Stimulated activated CD4-positive, alpha-beta T cell treated with anti-CD3 and anti-CD28 coated beads, Interleukin-12 subunit alpha, Interleukin-12 subunit beta, amount 100 ng/mL, for 4 hours (primary cell): Measurements from ENCODE around the gene SHBG.
A peak's percentile ranks its signal among the peaks of the same experiment; 100 is the strongest.
"Not testable (repeated sequence)": the region's sequence is repeated elsewhere in the genome, so short reads cannot be mapped to it uniquely, and the experiment has no call there.

Experiments used
- DNase-seq: peaks from one replicate; pipeline ENCODE4 v3.0.0-alpha.2; 2020

The SHBG gene, protein sequence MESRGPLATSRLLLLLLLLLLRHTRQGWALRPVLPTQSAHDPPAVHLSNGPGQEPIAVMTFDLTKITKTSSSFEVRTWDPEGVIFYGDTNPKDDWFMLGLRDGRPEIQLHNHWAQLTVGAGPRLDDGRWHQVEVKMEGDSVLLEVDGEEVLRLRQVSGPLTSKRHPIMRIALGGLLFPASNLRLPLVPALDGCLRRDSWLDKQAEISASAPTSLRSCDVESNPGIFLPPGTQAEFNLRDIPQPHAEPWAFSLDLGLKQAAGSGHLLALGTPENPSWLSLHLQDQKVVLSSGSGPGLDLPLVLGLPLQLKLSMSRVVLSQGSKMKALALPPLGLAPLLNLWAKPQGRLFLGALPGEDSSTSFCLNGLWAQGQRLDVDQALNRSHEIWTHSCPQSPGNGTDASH

DNA sequence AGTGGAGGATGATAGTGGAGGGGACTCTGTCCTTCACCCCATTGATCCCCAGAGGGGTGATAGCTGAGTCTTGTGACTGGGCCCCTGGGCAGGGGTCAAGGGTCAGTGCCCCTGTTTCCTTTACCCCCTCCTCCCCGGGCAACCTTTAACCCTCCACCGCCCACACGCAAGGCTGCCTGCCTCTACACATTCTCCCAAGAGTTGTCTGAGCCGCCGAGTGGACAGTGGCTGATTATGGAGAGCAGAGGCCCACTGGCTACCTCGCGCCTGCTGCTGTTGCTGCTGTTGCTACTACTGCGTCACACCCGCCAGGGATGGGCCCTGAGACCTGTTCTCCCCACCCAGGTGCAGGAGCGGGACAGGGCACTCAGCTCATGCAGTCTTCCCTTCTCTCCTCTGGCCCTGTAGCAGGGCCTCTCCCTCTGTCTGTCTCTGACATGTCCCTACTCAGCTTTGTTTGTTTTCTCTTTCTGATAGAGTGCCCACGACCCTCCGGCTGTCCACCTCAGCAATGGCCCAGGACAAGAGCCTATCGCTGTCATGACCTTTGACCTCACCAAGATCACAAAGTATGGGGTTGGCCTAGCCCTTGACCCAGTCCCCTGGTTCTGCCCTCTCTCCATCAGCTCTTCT, at the start of gene SHBG:
Gene SHBG, plus strand, starts transcription at position 197 of the 633 bp plus-strand sequence. Its CDS starts 38 bp downstream, at position 235.
- DNase-seq = no peak

DNA sequence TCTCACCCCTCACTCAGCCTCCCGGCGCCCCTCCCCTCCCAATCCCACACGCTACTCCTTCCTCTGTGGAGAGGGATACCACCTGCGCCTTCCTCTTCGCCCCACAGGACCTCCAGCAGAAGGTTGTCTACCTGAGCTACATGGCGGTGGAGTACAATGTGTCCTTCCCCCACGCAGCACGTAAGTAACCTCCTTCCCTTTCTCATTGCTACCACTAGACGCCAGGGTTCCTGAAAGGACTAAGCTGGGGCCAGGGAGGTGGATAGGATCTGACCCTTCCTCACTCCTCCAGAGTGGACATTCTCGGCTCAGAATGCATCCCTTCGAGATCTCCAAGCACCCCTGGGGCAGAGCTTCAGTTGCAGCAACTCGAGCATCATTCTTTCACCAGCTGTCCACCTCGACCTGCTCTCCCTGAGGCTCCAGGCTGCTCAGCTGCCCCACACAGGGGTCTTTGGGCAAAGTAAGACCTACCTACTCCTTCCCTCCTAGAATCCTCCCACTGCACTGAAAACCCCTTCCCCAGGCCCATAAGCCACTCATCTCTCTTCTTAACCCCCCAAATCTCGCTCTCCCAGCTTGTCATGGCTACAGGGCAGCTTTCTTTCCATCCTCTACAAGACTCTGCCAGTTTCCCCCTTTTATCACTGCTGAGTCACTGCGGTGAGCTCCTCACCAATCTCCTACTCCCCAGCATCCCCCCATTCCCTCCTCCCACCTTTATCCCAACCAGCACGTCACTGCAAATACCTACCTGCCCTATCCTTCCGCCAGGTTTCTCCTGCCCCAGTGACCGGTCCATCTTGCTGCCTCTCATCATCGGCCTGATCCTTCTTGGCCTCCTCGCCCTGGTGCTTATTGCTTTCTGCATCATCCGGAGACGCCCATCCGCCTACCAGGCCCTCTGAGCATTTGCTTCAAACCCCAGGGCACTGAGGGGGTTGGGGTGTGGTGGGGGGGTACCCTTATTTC, 49.0 kb upstream of the SHBG start:
- DNase-seq = no peak

DNA sequence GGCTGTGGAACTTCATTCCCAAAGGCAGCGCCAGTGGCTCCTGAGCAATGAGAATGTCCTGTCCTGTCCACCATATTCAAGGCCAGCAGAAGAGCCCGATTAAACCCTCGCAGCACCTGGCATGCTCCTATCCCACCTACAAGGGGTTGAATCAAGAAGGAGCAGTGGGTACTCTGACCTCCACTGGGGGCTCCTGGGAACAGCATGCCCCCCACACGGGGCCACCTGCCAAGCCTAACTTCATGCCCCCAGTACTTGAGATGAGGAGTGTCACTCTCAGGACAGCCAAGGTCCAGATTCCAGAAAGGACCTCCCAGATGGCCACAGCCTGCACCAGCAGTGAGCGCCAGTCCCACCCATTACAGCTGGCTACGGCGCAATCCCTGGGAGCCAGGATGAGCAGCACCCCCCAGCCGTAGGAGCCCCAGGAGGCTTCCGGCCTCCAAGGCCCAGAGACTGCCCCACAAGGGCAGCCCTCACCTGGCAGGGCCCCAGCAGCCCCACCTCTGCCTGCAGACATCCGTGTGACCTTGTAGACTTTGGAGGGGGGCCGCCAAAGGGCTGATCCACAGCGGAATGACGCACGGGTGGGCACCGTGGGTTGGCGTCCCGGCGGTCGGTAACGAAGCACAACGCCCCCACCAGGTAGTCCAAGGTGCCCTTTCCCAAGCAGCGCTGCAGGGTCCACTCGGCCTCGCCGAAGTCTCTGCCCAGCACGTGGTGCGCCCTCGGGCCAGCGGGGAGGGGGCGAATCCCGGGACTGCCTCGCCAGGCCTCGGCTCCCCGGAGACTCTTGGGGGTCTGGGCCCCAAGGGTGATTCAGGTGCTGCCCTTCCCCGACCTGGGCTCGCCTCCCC, 47.3 kb upstream of the SHBG start:
- no peak for DNase-seq

DNA sequence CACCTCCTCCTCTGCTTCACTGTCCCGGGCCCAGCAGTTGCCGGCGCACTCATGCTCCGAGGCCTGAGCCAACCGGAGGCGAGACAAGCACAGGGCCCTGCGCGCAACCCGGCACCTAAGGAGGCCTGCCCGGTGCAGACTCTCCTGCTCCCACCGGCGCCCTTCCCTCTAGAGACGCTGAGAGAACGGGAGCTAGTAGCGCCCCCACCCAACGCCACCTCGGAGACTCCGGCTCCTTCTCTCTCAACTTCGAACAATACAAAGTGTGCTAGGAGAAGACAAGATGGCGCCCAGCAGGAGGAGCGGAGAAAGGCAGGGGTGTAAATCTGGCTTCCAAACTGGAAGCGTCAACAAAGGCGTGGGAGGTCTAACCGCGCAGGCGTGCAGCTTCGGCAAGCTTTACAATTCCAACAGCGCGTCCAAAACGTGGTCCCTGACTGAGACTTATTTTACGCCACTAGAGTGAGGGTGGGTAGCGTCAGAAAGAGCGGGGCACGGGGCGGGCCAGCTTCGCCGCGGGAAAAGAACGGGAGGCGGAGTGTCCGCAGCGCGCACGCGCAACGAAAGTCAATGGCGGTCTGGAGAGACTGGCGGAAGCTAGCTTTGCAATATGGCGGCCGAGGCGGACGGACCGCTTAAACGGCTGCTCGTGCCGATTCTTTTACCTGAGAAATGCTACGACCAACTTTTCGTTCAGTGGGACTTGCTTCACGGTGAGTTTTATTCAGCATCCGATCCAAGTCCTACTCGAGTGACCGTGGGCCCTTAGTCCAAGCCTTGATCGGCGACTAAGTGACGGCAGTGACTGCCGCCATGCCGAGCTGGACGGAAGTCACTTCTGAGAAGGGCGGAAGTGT, 46.5 kb upstream of the SHBG start, which contains the start of gene MPDU1:
Gene MPDU1, plus strand, starts transcription at position 600 of the 857 bp plus-strand sequence. Its CDS starts 11 bp downstream, at position 611.
- peak; percentile 93 for DNase-seq

DNA sequence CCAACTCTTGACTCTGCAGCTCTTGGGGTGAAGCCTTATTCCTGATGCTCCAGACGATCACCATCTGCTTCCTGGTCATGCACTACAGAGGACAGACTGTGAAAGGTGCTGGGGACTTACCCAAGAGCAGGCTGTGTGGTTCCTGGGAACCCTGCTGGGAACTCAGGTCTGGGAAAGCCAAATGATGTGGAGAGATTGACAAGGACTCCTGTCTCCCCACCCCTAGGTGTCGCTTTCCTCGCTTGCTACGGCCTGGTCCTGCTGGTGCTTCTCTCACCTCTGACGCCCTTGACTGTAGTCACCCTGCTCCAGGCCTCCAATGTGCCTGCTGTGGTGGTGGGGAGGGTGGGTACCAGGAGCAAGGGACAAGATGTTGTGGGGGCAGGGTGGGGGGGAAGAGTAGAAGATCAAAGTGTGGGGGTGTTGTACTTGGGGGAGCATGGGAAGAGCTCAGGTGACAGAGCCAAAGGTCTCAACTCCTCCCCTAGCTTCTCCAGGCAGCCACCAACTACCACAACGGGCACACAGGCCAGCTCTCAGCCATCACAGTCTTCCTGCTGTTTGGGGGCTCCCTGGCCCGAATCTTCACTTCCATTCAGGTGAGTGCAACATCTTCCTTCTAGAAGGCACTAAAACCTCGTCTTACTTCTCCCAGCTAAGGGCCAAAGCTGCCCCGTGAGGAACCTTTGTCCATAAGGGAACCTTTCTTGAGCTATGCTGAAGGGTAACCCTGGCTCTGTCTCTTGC, 43.1 kb upstream of the SHBG start:
- no peak for DNase-seq

DNA sequence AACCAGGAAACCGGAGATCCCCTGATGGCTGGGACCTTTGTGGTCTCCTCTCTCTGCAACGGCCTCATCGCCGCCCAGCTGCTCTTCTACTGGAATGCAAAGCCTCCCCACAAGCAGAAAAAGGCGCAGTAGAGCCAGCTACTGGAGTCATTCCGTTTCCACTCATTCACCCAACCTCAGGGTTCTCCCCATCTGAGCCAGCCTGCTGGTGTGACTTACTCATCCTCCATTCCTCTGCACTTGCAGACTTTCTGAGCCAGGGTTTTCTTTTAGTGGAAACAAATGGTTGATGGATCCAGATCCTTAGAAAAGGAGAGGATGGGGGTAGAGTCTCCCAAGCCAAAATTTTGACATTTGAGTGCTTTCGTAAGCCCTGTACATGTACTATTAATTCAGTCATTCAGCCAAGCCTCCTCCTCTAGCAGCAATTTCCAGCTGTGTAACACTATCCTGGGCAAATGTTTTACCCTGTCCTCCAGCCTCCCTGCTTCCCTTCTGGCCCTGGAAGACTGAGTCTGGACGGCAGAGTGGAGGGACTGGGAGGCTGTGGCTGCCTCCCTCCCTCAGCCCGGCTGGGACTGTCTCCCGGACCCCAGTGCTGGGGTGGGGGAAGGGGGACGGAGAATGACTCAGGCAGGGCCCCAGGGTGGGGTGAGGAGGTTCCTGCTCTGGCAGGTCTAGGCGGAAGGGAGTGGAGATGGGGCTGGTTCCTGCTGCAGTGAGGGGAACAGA, 42.3 kb upstream of the SHBG start:
- DNase-seq = no peak

DNA sequence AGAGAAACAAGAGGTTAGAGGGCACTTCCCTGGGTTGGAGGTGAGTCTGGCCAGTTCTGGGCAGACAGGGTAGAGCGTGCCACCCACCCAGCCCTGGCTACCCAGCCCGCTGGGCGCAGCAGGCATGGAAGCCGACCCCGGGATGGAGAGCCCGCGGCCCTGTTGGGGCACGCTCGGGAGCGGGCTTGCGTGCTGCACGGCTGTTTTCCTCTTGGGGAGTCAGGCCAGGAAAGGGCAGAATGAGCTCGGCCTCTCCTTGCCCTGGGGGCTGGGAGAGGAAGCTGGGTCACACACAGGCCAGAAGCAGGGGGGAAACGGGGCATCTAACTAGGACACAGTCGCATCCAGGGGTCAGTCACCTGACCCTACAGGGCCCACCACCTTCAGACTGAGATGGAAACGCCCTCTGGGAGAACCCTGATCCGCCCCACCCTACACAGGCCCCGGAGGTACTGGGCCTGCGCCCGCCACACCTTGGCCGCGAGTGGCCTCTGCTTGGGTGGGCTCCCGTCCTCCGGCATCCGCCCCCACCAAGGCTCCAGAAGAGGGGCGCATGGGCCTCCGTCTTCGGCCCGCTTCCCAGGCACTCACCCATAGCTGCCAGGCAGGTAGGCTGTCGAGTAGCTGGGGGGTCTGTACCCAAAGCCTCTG, 41.3 kb upstream of the SHBG start:
- DNase-seq = no peak

DNA sequence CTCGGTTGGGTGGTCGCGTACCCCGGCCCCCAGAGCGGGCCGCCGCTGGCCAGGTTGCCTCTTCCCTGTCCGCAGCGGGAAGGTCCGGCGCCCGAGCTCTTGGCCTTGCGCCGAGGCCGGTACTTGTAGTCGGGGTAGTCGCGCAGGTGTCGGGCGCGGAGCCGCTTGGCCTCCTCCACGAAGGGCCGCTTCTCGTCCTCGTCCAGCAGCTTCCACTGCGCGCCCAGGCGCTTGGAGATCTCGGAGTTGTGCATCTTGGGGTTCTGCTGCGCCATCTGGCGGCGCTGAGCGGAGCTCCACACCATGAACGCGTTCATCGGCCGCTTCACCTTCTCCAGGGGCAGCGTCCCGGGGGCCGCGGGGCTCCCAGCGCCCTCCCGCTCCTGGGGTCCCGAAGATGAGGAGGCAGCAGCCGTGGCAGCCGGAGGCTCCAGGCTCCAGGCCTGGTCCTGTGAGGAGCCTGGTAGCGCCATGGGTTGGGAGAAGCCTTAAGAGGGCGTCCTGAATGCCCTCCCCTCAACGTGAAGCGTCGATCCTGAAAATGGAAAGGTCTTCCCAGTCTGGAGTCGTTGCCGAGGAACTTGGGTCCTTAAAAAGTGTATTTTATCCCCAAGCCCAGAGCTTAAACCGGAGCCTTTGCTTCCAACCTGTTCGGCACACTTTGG, 40.6 kb upstream of the SHBG start:
- peak; percentile 62 for DNase-seq

DNA sequence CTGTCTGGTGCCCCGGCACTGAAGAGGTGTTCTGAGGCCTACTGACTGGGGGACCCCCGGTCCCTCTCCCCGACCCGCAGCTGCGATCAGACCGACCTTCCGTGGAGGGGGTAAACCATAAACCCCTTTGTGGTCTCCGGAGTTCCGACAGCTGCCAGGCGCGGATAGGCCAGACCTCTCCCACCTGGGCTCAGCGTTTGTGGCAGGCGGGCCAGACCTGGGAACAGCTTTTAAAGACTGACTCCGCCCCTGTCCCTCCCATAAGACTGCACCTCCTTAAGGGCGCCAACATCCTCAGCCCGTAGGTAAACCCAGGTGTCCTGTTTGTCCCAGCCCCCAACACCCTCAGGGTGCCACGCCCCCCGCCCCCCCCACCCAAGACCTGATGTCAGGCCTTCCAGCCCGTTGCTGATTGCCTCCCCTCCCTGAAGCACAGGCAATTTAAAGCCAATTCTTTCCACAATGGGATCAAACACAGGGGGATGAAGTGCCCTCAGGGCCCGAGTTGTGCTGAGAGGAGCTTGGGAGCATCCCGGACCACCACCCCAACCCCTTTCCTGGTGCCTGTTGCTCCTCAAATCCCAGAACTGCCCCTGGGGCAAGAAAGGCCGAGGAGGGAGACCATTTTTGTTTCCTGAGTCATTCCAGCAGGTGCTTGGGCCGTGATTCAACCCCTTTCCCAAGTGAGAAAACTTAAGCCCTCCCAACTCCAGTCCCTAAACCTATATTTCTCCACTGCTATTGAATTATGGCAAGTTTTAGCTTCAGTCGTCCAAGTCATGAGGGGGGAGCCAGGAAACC, 39.8 kb upstream of the SHBG start, which contains the start of gene SOX15:
Gene SOX15, minus strand, starts transcription at position 204 of the 801 bp plus-strand sequence. CDS start 418 bp downstream, outside the sequence.
- DNase-seq = no peak

DNA sequence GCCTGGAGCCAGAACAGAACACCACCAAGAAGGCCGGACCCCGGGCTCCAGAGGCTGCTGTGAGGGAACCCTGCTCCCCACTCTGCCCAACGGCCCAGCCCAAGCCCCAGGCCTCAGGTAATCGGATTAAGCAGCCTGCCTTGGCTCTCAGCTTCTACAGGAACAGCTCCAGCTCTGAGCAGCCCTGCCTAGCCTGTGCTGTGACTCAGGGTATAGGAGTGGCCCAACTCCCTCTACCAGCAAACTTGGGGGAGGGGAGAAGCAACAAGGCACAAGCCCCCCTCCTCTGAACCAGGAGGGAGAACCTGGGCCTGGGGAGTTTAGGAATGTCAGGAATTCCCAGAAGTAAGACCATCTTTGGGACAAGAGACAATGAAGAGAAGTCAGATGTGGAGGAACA, 39.2 kb upstream of the SHBG start:
- no peak for DNase-seq

DNA sequence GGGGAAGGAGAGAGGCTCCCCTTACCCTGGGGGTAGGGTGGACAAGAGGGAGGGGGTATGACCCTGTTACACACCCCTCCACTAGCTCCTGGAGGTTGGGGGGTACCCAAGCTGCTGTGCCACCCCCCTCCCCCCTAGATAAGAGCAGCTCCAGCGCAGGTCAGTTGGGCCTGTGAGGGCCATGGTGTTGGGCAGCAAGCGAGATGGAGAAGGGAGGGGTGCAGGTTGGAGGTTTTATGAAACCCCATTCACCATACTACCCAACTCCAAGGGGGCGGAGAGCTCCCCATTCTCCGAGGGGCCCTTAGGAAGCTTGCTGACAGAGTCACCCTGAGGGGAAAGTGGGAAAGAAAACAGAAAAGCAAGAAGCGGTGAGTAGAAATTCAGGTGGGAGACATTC, 38.3 kb upstream of the SHBG start:
- DNase-seq = no peak

DNA sequence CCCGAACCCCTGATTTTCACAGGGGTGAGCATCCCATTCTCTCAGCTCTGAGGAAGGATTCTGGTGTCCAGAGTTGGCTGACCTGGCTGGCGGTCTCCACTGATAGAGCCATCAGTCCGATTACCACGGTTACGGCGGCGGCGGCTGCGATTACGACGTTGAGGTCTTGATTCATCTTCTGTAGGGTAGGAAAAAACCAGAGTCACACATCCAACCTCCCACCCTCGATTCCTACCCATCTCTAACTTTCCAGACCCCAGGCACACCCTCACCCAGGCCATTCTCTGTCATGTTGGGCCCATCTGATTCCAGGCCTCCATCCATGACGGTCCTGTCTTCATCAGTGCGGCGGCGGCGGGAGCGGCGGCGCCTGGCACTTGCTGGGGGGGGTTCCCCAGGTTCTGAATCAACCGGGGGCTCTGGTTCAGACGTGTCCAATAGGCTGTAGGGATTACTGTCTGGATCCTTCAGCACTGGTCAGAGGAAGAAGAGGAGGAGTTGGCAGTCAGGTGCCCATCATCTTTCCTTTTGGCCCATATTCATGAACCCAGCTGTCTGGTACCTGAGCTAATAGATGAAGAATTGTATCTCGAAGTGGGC, 37.4 kb upstream of the SHBG start:
- DNase-seq = no peak

DNA sequence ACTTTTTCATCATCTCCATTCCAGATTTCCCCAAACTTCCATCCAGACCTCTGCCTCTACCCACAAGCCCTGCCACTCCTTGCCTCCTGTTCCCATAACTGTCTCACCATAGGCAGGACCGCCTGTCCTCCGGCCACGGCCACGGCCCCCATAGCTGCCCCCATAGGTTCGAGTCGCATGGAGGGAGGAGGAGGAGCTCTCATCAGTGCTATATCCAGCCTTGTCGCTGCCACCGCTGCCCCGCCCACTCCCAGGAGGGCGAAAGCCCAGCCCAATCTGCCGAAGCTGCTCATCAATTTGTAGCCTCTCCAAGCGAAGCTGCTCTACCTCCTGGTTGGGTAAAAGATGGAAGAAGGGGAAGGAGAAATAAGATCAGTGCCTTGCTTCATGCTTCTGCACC, 36.6 kb upstream of the SHBG start:
- no peak for DNase-seq

DNA sequence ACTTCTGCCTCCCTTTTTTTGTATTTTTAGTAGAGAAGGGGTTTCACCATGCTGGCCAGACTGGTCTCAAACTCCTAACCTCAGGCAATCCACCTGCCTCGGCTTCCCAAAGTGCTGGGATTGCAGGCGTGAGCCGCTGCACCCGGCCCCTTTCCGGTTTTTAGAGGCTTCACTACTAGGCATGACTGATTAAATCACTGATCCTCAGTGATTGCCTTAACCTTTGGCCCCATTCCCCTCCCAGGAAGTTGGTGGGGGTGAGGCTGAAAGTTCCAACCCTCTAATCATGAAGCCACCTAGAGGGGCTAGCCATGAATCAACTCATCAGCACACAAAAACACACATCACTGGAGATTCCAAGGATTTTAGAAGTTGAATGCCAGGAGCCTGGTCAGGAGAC, 32.4 kb upstream of the SHBG start:
- DNase-seq = not testable (repeated sequence)

DNA sequence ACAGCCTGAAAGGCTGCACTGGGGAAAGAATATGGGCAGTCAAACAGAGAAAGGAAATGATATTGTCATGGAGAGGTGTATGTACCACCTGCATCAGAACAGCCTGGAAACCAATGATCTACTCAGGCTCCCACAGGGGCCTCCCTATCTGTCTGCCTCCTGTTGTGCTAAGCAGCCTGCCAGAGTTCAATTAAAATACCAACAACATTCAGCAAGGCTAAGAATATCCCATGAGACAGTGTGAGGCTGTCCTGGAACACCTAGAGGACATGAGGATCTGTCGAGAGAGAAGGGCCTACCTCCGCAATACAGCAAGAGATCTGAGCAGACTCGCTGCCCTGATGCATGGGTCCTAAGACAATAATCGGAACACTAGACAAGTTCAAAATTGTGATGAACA, 23.7 kb upstream of the SHBG start:
- DNase-seq = no peak

DNA sequence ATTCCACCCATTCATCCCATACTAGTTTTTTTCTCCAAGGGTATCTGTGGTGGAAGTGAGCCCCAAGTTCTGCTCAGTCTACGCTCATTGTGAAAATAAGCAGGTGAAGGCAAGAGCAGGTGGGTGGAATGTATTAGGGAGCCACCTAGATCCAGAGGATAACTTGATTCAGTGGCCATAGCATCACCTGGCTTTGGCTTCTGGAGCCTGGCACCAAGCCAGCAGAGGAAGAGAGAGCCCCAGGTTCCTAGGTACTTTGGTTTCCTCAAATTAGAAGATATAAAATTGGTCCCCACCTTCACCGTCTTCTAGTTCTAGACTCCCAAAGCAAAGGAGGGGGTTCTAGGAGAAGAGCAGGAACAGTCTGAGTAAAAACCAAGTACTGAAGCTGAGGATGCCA, 19.3 kb upstream of the SHBG start:
- no peak for DNase-seq

DNA sequence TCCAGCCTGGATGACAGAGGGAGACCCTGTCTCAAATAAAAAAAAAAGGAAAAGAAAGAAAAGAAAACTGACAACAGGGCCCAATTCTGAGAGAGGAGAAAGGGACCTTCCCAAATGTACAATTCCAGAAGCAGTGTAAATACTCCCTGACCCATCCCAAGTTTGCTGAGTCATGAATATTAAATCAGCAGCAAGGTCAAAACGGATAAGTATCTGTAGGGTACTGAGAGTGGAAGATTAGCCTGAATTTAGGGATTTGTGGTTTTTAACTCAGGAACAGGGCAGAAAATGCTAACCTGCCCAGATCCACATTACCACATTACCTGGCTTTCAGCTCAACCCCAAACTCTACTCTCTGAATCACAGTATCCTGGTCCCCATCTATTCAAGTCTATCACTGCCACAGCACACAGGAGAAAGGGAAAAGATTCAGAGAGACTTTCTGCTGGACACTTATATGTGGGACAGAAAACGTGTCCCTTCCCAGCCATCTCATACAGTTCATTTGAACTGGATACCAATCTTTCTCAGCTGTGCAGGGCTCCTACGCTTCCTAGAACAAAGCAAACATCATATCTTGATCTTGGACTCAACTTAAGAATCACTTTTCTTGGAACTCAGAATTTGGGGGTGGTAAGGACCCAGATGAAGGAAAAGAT, 18.2 kb upstream of the SHBG start:
- DNase-seq = no peak
